ENCODE measurements around the gene CCPG1.
"Not testable (repeated sequence)": the region's sequence is repeated elsewhere in the genome, so short reads cannot be mapped to it uniquely, and the experiment has no call there.

Gene CCPG1

GRCh38 chr15:55422089-55422488 is 13.9 kb upstream of the CCPG1 start:
- TF ChIP-seq CTCF (IDR thresholded peaks at IDR 0.05; ENCODE audit: control extremely low read depth, extremely low read depth, low read depth, missing control alignments): no peak
- POLR2A ChIA-PET: no interaction called here
- CTCF ChIA-PET: interaction anchor here (1.5 to 1.7 kb wide), 2 partner anchors 13 to 17 kb away, joined by 6 read pairs; no protein-coding TSS in a partner anchor
- DNase-seq (ENCODE audit: extremely low spot score): no peak

GRCh38 chr15:55420171-55420866 is 12.2 kb upstream of the CCPG1 start:
- ChIA-PET CTCF (interaction anchor here (2.0 to 2.2 kb wide), 2 partner anchors 15 to 19 kb away, joined by 5 to 7 read pairs; no protein-coding TSS in a partner anchor), POLR2A (no interaction called here)
- TF ChIP-seq CTCF (IDR thresholded peaks at IDR 0.05; ENCODE audit: control extremely low read depth, extremely low read depth, low read depth, missing control alignments): no peak
- DNase-seq (ENCODE audit: extremely low spot score): no peak

GRCh38 chr15:55417678-55418077 is 9.5 kb upstream of the CCPG1 start:
- POLR2A ChIA-PET; DNase-seq (ENCODE audit: extremely low spot score): not testable (repeated sequence)
- CTCF ChIA-PET: interaction anchor here (1.5 to 1.6 kb wide), 2 partner anchors 18 to 22 kb away, joined by 5 to 6 read pairs; no protein-coding TSS in a partner anchor

- DNase-seq (ENCODE audit: extremely low spot score); POLR2A ChIA-PET: not testable (repeated sequence)
- CTCF ChIA-PET: interaction anchor here (0.7 to 3.2 kb wide), 22 partner anchors 10 to 212 kb away, joined by 3 to 30 read pairs (median 6); partner anchors contain the start of genes PIGB, PIGBOS1 and RSL24D1
Measured at GRCh38 chr15:55408976-55409375, 817 bp upstream of the CCPG1 start.

GRCh38 chr15:55407498-55408011 is 604 bp downstream of the CCPG1 start:
- ChIA-PET POLR2A (interaction anchor here (0.8 kb wide), 1 partner anchor 89 kb away, joined by 3 read pairs; the partner anchor contains the start of genes PIGB and PIGBOS1), CTCF (interaction anchor here (1.0 to 3.0 kb wide), 21 partner anchors 9 to 218 kb away, joined by 3 to 30 read pairs (median 7); partner anchors contain the start of gene RSL24D1)
- TF ChIP-seq CTCF (IDR thresholded peaks at IDR 0.05; ENCODE audit: control extremely low read depth, extremely low read depth, low read depth, missing control alignments): no peak
- DNase-seq (ENCODE audit: extremely low spot score): no peak

GRCh38 chr15:55403531-55403930 is 4.6 kb downstream of the CCPG1 start:
- TF ChIP-seq CTCF (IDR thresholded peaks at IDR 0.05; ENCODE audit: control extremely low read depth, extremely low read depth, low read depth, missing control alignments): no peak
- POLR2A ChIA-PET: no interaction called here
- DNase-seq (ENCODE audit: extremely low spot score): no peak
- CTCF ChIA-PET: no interaction called here

GRCh38 chr15:55402707-55403106 is 5.5 kb downstream of the CCPG1 start:
- no peak for TF ChIP-seq CTCF (IDR thresholded peaks at IDR 0.05; ENCODE audit: control extremely low read depth, extremely low read depth, low read depth, missing control alignments)
- DNase-seq (ENCODE audit: extremely low spot score): no peak
- CTCF ChIA-PET: interaction anchor here (1.3 kb wide), 2 partner anchors 12 to 36 kb away, joined by 3 read pairs; no protein-coding TSS in a partner anchor
- POLR2A ChIA-PET: interaction anchor here (0.5 kb wide), 1 partner anchor 293 kb away, joined by 3 read pairs; no protein-coding TSS in a partner anchor

Data from GM10248 (cell line).